Measurements from ENCODE around the gene LRRC41.

DNA sequence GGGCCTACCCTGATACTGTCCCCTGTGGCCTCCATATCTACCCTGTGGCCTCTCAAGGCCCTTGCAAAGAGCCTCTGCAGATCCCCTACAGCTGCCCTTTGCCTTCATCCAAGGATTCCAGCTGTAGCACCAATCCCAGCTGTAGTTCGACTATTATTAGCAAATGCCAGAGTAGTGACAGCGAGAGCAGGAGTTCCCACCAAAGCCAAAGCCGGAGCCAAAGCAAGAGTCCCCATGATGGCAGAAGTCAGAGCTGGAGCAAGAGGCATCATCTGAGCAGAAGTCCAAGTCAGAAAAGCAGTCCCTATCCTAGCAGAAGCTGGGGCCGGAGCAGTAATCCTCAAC lies 39.9 kb upstream of the LRRC41 start:
- TF ChIP-seq, protein P1, sequence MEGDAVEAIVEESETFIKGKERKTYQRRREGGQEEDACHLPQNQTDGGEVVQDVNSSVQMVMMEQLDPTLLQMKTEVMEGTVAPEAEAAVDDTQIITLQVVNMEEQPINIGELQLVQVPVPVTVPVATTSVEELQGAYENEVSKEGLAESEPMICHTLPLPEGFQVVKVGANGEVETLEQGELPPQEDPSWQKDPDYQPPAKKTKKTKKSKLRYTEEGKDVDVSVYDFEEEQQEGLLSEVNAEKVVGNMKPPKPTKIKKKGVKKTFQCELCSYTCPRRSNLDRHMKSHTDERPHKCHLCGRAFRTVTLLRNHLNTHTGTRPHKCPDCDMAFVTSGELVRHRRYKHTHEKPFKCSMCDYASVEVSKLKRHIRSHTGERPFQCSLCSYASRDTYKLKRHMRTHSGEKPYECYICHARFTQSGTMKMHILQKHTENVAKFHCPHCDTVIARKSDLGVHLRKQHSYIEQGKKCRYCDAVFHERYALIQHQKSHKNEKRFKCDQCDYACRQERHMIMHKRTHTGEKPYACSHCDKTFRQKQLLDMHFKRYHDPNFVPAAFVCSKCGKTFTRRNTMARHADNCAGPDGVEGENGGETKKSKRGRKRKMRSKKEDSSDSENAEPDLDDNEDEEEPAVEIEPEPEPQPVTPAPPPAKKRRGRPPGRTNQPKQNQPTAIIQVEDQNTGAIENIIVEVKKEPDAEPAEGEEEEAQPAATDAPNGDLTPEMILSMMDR (IDR thresholded peaks at IDR 0.05; ENCODE audit: insufficient read depth, low read length, poor library complexity, severe bottlenecking): no peak
- TF ChIP-seq EZH2phosphoT487 (conservative IDR thresholded peaks at IDR 0.05; ENCODE audit: low read length): no peak
